Measurements from ENCODE around the gene WWOX. TPM values are rescaled to one million over a fixed set of nuclear protein-coding genes. Genes with fewer than 3 reads are reported as not detected.

Gene WWOX
- total RNA-seq, 1 donor from 2014 or later, result 28.2 TPM

DNA sequence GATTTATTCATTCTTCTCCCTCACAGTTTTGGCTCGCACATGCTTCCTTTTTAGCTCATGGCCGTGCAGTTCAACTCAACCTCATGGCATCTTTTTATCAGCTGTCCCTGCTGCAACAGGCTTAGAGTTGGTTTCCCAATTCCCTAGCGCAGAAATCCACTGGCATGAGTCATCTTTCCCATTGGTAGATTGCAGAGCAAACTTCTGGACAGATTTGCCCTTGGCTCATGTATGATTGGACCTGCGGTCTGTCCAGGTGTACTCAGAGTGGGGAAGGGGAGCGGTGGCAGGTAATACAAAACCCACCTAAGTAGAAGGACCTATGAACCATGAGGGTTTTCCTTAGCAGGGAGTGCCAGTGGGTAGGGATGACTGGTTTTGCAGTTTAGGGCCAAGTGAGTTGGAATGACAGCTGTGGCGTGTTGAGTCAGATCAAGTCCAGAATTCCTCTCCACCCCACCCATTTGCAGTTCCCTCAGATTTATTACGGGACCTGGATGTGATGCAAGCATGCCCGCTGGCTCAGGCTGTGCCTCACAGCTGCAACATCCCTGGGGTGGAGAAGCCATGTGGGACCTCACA lies 584.7 kb downstream of the WWOX start:
- peaks cover 16% of the 10 kb centered on the region for H3K4me1 Mint-ChIP-seq (ENCODE audit: unreplicated experiment)
- no peaks in the 10 kb centered on the region for H3K9me3 Mint-ChIP-seq (ENCODE audit: unreplicated experiment)
- no peak overlapping the region for H3K4me3 Mint-ChIP-seq (ENCODE audit: unreplicated experiment)
- no peaks in the 10 kb centered on the region for H3K27me3 Mint-ChIP-seq (ENCODE audit: unreplicated experiment)
- no peak for TF ChIP-seq CTCF (IDR thresholded peaks at IDR 0.05)
- no peak overlapping the region for H3K27ac Mint-ChIP-seq (ENCODE audit: unreplicated experiment)
- H3K36me3 Mint-ChIP-seq (ENCODE audit: unreplicated experiment), result no peaks in the 10 kb centered on the region
- DNase-seq (ENCODE audit: extremely low spot score, unreplicated experiment), result no peak

GRCh38 chr16:78684655-78685375 lies 585.4 kb downstream of the WWOX start:
- H3K9me3 Mint-ChIP-seq (ENCODE audit: unreplicated experiment), result no peaks in the 10 kb centered on the region
- TF ChIP-seq CTCF (IDR thresholded peaks at IDR 0.05), result no peak
- no peak overlapping the region for H3K4me3 Mint-ChIP-seq (ENCODE audit: unreplicated experiment)
- no peaks in the 10 kb centered on the region for H3K36me3 Mint-ChIP-seq (ENCODE audit: unreplicated experiment)
- H3K27me3 Mint-ChIP-seq (ENCODE audit: unreplicated experiment), result no peaks in the 10 kb centered on the region
- peaks cover 16% of the 10 kb centered on the region for H3K4me1 Mint-ChIP-seq (ENCODE audit: unreplicated experiment)
- DNase-seq (ENCODE audit: extremely low spot score, unreplicated experiment), result no peak
- peak overlapping the region; percentile 48 for H3K27ac Mint-ChIP-seq (ENCODE audit: unreplicated experiment)

GRCh38 chr16:78686601-78687000 lies 587.1 kb downstream of the WWOX start:
- TF ChIP-seq CTCF (IDR thresholded peaks at IDR 0.05), result no peak
- Mint-ChIP-seq H3K4me1 (ENCODE audit: unreplicated experiment) (peaks cover 16% of the 10 kb centered on the region), H3K36me3 (ENCODE audit: unreplicated experiment) (no peaks in the 10 kb centered on the region), H3K27me3 (ENCODE audit: unreplicated experiment) (no peaks in the 10 kb centered on the region), H3K9me3 (ENCODE audit: unreplicated experiment) (no peaks in the 10 kb centered on the region), H3K4me3 (ENCODE audit: unreplicated experiment) (no peak overlapping the region), H3K27ac (ENCODE audit: unreplicated experiment) (no peak overlapping the region)
- no peak for DNase-seq (ENCODE audit: extremely low spot score, unreplicated experiment)

DNA sequence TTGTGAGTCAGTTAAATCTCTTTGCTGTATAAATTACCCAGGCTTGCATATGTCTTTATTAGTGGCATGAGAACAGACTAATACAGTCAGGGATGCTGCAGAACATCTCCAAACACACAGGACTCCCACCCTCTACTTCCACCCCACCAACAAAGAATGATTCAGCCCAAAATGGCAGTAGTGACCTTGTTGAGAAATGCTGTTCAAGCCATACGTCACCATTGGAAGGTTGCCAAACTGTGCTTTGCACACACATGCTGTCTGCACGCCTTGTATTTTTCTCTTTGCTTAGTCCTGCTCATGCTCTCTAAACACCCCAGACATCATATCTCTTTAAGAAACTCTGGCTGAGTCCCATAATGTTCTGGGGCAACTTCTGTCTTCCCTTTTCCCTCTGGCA lies 589.6 kb downstream of the WWOX start:
- no peaks in the 10 kb centered on the region for H3K36me3 Mint-ChIP-seq (ENCODE audit: unreplicated experiment)
- H3K27ac Mint-ChIP-seq (ENCODE audit: unreplicated experiment), result no peak overlapping the region
- no peak overlapping the region for H3K4me3 Mint-ChIP-seq (ENCODE audit: unreplicated experiment)
- peaks cover 14% of the 10 kb centered on the region for H3K4me1 Mint-ChIP-seq (ENCODE audit: unreplicated experiment)
- DNase-seq (ENCODE audit: extremely low spot score, unreplicated experiment), result no peak
- no peaks in the 10 kb centered on the region for H3K27me3 Mint-ChIP-seq (ENCODE audit: unreplicated experiment)
- TF ChIP-seq CTCF (IDR thresholded peaks at IDR 0.05), result no peak
- H3K9me3 Mint-ChIP-seq (ENCODE audit: unreplicated experiment), result no peaks in the 10 kb centered on the region

DNA sequence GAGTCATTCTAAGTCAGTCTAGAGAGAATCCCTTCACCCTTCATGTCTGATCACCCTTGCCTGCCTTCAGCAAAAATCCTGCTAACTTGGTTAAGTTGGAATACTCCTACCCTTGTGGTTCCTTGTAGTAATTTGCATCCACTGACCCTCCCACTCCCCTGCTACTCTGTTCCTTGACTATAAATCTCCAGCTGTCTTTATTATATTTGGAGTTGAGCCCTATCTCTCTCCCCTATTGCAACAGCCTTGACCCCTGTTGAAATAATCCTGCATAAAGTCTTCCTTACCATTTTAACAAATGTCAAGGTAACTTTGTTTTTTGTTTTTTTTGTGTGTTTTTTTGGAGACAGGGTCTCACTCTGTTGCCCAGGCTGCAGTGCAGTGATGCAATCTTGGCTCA lies 590.1 kb downstream of the WWOX start:
- no peaks in the 10 kb centered on the region for H3K9me3 Mint-ChIP-seq (ENCODE audit: unreplicated experiment)
- H3K4me1 Mint-ChIP-seq (ENCODE audit: unreplicated experiment), result peaks cover 10% of the 10 kb centered on the region
- no peak for TF ChIP-seq CTCF (IDR thresholded peaks at IDR 0.05)
- H3K27me3 Mint-ChIP-seq (ENCODE audit: unreplicated experiment), result no peaks in the 10 kb centered on the region
- H3K36me3 Mint-ChIP-seq (ENCODE audit: unreplicated experiment), result no peaks in the 10 kb centered on the region
- H3K4me3 Mint-ChIP-seq (ENCODE audit: unreplicated experiment), result no peak overlapping the region
- DNase-seq (ENCODE audit: extremely low spot score, unreplicated experiment), result no peak
- H3K27ac Mint-ChIP-seq (ENCODE audit: unreplicated experiment), result no peak overlapping the region
